ENCODE data around the gene IZUMO2. TPM values are rescaled to one million over a fixed set of nuclear protein-coding genes. Genes with fewer than 3 reads are reported as not detected.

IZUMO2 gene
- total RNA-seq: not detected
- not detected for polyA plus RNA-seq
- long read RNA-seq, donor 1: 0 reads
- long read RNA-seq, donor 2: 0 reads

DNA sequence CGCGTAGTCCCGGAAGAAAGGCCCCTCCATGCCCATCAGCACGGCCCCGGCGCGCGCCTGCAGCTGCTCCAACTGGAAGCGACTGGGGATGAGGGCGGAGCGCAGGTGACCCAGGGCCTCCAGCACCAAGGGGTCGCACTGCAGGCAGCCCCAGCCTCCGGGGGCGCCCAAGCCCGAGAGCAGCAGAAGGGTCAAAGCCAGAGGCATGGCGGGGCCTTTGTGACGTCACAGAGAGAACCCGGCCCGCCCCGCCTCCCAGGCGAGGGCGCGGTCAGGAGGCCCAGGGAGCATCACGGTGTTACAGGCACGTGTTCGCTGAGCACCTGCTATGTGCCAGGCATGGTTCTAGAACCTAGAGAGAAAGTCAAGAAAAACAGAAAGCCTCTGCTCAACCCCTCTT is at the start of gene IZUMO2:
IZUMO2 (minus strand) TSS at position 294 of the 400 bp plus-strand sequence; CDS start at position 207, 87 bp downstream.
- ATAC-seq (no peak), DNase-seq (no peak)
- 14 to 31% (median 23%) methylated on average over 23 to 26 of the region's 26 CpGs for WGBS, 3 donors
- no peaks in the 10 kb centered on the region for H3K4me1 ChIP-seq
- H3K9me3 ChIP-seq: peaks cover 4% of the 10 kb centered on the region
- intact Hi-C loops (cut with DNase I): no loop called here
- no peak for TF ChIP-seq CTCF (IDR thresholded peaks at IDR 0.05)
- H3K4me3 ChIP-seq: no peak within 1 kb of the TSS
- H3K27me3 ChIP-seq (ENCODE audit: insufficient read depth in 3 of 3, low read length in 2 of 3): peaks cover 0 to 31% (median 5%) of the 10 kb centered on the region in 3 donors
- no peak within 1 kb of the TSS for H3K27ac ChIP-seq
- no peaks in the 10 kb centered on the region for H3K36me3 ChIP-seq (ENCODE audit: insufficient read depth in 1 of 2, low read depth in 1 of 2)

DNA sequence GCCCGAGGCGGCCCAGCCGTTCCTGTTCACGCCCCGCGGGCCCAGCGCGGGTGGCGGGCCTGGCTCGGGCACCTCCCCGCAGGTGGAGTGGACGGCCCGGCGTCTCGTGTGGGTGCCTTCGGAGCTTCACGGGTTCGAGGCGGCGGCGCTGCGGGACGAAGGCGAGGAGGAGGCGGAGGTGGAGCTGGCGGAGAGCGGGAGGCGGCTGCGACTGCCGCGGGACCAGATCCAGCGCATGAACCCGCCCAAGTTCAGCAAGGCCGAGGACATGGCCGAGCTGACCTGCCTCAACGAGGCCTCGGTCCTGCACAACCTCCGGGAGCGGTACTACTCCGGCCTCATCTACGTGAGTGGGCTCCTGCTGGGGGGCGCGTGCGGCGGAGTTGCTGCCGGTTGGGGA is 47.3 kb upstream of the IZUMO2 start:
- H3K4me3 ChIP-seq: no peak overlapping the region
- no peak for TF ChIP-seq CTCF (IDR thresholded peaks at IDR 0.05)
- H3K36me3 ChIP-seq (ENCODE audit: insufficient read depth in 1 of 2, low read depth in 1 of 2): peaks cover 0 to 43% of the 10 kb centered on the region in 2 donors
- intact Hi-C loops (cut with DNase I): no loop called here
- no peak for ATAC-seq
- no peaks in the 10 kb centered on the region for H3K27me3 ChIP-seq (ENCODE audit: insufficient read depth in 3 of 3, low read length in 2 of 3)
- no peak for DNase-seq
- WGBS, 3 donors: 94 to 97% (median 95%) methylated on average over 43 to 46 of the region's 46 CpGs
- no peaks in the 10 kb centered on the region for H3K9me3 ChIP-seq
- H3K27ac ChIP-seq: no peak overlapping the region
- H3K4me1 ChIP-seq: peaks cover 6% of the 10 kb centered on the region

DNA sequence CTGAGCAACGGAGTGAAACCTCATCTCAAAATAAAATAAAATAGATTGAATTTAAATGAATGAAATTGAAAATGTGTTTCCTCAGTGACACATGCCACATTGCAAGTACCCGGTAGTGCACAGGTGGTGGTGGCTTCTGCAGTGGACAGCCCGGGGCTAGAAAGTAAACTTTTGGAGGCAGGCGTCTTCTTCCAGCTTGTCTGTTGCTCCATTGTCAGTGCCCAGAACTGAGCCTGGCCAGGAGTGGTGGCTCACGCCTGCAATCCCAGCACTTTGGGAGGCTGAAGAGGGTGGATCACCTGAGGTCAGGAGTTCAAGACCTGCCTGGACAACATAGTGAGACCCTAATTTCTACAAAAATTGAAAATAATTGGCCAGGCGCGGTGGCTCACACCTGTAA is 46.0 kb upstream of the IZUMO2 start:
- no peak for ATAC-seq
- H3K4me3 ChIP-seq: no peak overlapping the region
- intact Hi-C loops (cut with DNase I): loop anchor here in 1 of 2 donors (10.0 kb wide), 1 partner anchor 64 kb away; no protein-coding TSS in a partner anchor
- H3K36me3 ChIP-seq (ENCODE audit: insufficient read depth in 1 of 2, low read depth in 1 of 2): peaks cover 0 to 40% of the 10 kb centered on the region in 2 donors
- WGBS, 3 donors: 90 to 96% (median 93%) methylated on average over 7 of the region's 7 CpGs
- no peak for TF ChIP-seq CTCF (IDR thresholded peaks at IDR 0.05)
- H3K4me1 ChIP-seq: peaks cover 11% of the 10 kb centered on the region
- H3K27ac ChIP-seq: no peak overlapping the region
- H3K27me3 ChIP-seq (ENCODE audit: insufficient read depth in 3 of 3, low read length in 2 of 3): no peaks in the 10 kb centered on the region
- H3K9me3 ChIP-seq: no peaks in the 10 kb centered on the region
- no peak for DNase-seq

DNA sequence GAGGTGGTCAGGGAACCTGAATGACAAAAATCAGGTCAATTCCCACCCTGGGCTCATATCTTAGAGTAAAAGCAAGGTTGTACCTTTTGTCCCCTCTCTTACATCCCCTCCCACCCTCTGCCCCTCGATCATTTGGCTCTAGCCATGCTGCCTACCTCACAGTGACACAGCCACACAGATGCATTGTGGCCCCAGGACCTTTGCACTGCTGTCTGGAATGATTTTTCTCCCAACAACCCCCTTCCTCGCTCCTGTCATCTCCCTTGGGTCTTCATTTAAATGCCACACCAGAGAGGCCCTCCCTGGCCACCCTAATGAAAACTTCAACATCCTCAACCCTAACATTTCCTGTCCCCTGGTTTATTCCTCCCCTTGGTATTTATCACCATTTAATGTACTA is 44.6 kb upstream of the IZUMO2 start:
- Histone ChIP-seq H3K27ac (no peak overlapping the region), H3K36me3 (ENCODE audit: insufficient read depth in 1 of 2, low read depth in 1 of 2) (peaks cover 0 to 26% of the 10 kb centered on the region in 2 donors), H3K4me3 (no peak overlapping the region), H3K4me1 (peaks cover 11% of the 10 kb centered on the region), H3K9me3 (no peaks in the 10 kb centered on the region), H3K27me3 (ENCODE audit: insufficient read depth in 3 of 3, low read length in 2 of 3) (no peaks in the 10 kb centered on the region)
- intact Hi-C loops (cut with DNase I): loop anchor here in 1 of 2 donors (10.0 kb wide), 1 partner anchor 63 kb away; no protein-coding TSS in a partner anchor
- DNase-seq (no peak), ATAC-seq (no peak)
- no peak for TF ChIP-seq CTCF (IDR thresholded peaks at IDR 0.05)
- 71 to 88% (median 74%) methylated on average over 2 of the region's 2 CpGs for WGBS, 3 donors

DNA sequence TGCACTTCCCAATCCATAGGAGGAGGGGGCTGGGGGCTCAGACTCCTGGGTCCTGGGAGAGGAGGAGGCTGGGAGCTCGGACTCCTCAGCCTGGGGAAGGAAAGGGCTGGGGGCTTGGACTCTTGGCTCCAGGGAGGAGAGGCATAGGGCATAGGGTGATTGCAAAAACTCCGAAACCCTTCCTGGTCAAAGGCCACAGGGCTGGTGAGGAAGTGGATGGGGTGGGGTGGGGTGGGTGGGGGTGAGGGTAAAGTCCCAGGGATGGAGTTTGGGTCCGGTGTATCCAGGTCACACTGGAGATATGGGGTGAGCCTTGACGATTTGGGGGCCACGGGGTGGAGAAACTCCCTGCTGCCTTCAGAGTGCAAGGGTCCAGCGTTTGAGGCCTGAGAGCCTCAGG is 43.1 kb upstream of the IZUMO2 start:
- no peak for DNase-seq
- ATAC-seq: no peak
- TF ChIP-seq CTCF (IDR thresholded peaks at IDR 0.05): no peak
- H3K27ac ChIP-seq: peak overlapping the region; percentile 95
- peak overlapping the region; percentile 84 for H3K4me3 ChIP-seq
- H3K9me3 ChIP-seq: no peaks in the 10 kb centered on the region
- peaks cover 0 to 11% of the 10 kb centered on the region in 2 donors for H3K36me3 ChIP-seq (ENCODE audit: insufficient read depth in 1 of 2, low read depth in 1 of 2)
- WGBS, 3 donors: 73 to 85% (median 81%) methylated on average over 6 of the region's 6 CpGs
- intact Hi-C loops (cut with DNase I): loop anchor here in 1 of 2 donors (10.0 kb wide), 1 partner anchor 61 kb away; no protein-coding TSS in a partner anchor
- no peaks in the 10 kb centered on the region for H3K27me3 ChIP-seq (ENCODE audit: insufficient read depth in 3 of 3, low read length in 2 of 3)
- peaks cover 11% of the 10 kb centered on the region for H3K4me1 ChIP-seq

All from psoas muscle (tissue), 8 donors.